IMR-90 (cell line): ENCODE measurements around the gene VPS26A.

Experiments used
- FOS ChIP-seq: fragments of 150-350 bp; IDR thresholded peaks from 2 replicates; pipeline ENCODE4 v1.6.1; 2016; ENCODE audit warnings: low read depth, low read length
- MAFK ChIP-seq: IDR thresholded peaks from 2 replicates; pipeline ENCODE4 v1.6.1; 2012; ENCODE audit warnings: low read depth, low read length, improper control_type of control experiment
- MXI1 ChIP-seq: IDR thresholded peaks from 2 replicates; pipeline ENCODE4 v1.6.1; 2012; ENCODE audit warnings: low read depth, mild to moderate bottlenecking, low read length, moderate library complexity, borderline replicate concordance
- SMC3 ChIP-seq: fragments of 150-350 bp; IDR thresholded peaks from 2 replicates; pipeline ENCODE4 v1.6.1; 2016; ENCODE audit warnings: low read depth, mild to moderate bottlenecking, antibody characterized with exemption, low read length, moderate library complexity
- TF ChIP-seq, protein P1 (sequence below): conservative IDR thresholded peaks from 2 replicates; pipeline ENCODE4 v1.5.1; 2012; ENCODE audit warnings: mild to moderate bottlenecking, low read depth, low read length, improper control_type of control experiment
- TF ChIP-seq, protein P2 (sequence below): fragments of 150-350 bp; IDR thresholded peaks from 2 replicates; pipeline ENCODE4 v1.6.1; 2017; ENCODE audit warnings: mild to moderate bottlenecking, antibody characterized with exemption, low read length, low read depth

DNA sequence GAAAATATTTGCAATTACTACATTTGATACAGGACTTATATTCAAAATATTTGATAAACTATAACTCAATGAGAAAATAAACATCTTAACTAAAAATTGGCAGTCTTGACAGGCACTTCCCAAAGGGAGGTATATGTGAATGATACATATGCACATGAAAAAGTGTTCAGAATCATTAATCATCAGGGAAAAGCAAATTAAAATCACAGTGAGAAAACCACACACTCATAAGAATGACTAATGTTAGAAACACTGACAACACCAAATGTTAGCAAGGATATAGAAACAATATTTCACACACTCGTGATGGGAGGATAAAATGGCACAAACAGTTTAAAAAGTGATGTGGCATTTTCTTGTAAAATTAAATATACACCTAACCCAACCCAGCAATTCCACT lies 4.1 kb upstream of the VPS26A start:
- TF ChIP-seq, protein P1, sequence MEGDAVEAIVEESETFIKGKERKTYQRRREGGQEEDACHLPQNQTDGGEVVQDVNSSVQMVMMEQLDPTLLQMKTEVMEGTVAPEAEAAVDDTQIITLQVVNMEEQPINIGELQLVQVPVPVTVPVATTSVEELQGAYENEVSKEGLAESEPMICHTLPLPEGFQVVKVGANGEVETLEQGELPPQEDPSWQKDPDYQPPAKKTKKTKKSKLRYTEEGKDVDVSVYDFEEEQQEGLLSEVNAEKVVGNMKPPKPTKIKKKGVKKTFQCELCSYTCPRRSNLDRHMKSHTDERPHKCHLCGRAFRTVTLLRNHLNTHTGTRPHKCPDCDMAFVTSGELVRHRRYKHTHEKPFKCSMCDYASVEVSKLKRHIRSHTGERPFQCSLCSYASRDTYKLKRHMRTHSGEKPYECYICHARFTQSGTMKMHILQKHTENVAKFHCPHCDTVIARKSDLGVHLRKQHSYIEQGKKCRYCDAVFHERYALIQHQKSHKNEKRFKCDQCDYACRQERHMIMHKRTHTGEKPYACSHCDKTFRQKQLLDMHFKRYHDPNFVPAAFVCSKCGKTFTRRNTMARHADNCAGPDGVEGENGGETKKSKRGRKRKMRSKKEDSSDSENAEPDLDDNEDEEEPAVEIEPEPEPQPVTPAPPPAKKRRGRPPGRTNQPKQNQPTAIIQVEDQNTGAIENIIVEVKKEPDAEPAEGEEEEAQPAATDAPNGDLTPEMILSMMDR: no peak
- TF ChIP-seq, protein P2, sequence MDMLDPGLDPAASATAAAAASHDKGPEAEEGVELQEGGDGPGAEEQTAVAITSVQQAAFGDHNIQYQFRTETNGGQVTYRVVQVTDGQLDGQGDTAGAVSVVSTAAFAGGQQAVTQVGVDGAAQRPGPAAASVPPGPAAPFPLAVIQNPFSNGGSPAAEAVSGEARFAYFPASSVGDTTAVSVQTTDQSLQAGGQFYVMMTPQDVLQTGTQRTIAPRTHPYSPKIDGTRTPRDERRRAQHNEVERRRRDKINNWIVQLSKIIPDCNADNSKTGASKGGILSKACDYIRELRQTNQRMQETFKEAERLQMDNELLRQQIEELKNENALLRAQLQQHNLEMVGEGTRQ: no peak
- TF ChIP-seq SMC3: no peak
- TF ChIP-seq MXI1: no peak
- TF ChIP-seq FOS: no peak
- no peak for TF ChIP-seq MAFK
